Measurements from ENCODE around the gene ATRX.

- TF ChIP-seq, protein P1, sequence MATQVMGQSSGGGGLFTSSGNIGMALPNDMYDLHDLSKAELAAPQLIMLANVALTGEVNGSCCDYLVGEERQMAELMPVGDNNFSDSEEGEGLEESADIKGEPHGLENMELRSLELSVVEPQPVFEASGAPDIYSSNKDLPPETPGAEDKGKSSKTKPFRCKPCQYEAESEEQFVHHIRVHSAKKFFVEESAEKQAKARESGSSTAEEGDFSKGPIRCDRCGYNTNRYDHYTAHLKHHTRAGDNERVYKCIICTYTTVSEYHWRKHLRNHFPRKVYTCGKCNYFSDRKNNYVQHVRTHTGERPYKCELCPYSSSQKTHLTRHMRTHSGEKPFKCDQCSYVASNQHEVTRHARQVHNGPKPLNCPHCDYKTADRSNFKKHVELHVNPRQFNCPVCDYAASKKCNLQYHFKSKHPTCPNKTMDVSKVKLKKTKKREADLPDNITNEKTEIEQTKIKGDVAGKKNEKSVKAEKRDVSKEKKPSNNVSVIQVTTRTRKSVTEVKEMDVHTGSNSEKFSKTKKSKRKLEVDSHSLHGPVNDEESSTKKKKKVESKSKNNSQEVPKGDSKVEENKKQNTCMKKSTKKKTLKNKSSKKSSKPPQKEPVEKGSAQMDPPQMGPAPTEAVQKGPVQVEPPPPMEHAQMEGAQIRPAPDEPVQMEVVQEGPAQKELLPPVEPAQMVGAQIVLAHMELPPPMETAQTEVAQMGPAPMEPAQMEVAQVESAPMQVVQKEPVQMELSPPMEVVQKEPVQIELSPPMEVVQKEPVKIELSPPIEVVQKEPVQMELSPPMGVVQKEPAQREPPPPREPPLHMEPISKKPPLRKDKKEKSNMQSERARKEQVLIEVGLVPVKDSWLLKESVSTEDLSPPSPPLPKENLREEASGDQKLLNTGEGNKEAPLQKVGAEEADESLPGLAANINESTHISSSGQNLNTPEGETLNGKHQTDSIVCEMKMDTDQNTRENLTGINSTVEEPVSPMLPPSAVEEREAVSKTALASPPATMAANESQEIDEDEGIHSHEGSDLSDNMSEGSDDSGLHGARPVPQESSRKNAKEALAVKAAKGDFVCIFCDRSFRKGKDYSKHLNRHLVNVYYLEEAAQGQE (tag by site-specific recombination; IDR thresholded peaks at IDR 0.05) = no peak
- no peak for TF ChIP-seq HOXD13 (CRISPR knock-in tag; IDR thresholded peaks at IDR 0.05; ENCODE audit: borderline replicate concordance)
- TF ChIP-seq, protein P2, sequence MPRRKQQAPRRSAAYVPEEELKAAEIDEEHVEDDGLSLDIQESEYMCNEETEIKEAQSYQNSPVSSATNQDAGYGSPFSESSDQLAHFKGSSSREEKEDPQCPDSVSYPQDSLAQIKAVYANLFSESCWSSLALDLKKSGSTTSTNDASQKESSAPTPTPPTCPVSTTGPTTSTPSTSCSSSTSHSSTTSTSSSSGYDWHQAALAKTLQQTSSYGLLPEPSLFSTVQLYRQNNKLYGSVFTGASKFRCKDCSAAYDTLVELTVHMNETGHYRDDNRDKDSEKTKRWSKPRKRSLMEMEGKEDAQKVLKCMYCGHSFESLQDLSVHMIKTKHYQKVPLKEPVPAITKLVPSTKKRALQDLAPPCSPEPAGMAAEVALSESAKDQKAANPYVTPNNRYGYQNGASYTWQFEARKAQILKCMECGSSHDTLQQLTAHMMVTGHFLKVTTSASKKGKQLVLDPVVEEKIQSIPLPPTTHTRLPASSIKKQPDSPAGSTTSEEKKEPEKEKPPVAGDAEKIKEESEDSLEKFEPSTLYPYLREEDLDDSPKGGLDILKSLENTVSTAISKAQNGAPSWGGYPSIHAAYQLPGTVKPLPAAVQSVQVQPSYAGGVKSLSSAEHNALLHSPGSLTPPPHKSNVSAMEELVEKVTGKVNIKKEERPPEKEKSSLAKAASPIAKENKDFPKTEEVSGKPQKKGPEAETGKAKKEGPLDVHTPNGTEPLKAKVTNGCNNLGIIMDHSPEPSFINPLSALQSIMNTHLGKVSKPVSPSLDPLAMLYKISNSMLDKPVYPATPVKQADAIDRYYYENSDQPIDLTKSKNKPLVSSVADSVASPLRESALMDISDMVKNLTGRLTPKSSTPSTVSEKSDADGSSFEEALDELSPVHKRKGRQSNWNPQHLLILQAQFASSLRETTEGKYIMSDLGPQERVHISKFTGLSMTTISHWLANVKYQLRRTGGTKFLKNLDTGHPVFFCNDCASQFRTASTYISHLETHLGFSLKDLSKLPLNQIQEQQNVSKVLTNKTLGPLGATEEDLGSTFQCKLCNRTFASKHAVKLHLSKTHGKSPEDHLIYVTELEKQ (tag by site-specific recombination; IDR thresholded peaks at IDR 0.05; ENCODE audit: borderline replicate concordance) = no peak
- TF ChIP-seq, protein P3, sequence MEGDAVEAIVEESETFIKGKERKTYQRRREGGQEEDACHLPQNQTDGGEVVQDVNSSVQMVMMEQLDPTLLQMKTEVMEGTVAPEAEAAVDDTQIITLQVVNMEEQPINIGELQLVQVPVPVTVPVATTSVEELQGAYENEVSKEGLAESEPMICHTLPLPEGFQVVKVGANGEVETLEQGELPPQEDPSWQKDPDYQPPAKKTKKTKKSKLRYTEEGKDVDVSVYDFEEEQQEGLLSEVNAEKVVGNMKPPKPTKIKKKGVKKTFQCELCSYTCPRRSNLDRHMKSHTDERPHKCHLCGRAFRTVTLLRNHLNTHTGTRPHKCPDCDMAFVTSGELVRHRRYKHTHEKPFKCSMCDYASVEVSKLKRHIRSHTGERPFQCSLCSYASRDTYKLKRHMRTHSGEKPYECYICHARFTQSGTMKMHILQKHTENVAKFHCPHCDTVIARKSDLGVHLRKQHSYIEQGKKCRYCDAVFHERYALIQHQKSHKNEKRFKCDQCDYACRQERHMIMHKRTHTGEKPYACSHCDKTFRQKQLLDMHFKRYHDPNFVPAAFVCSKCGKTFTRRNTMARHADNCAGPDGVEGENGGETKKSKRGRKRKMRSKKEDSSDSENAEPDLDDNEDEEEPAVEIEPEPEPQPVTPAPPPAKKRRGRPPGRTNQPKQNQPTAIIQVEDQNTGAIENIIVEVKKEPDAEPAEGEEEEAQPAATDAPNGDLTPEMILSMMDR (tag by site-specific recombination; IDR thresholded peaks at IDR 0.05) = no peak
- TF ChIP-seq SP2 (tag by site-specific recombination; IDR thresholded peaks at IDR 0.05) = no peak
- no peak for TF ChIP-seq ZNF768 (tag by site-specific recombination; IDR thresholded peaks at IDR 0.05)
- TF ChIP-seq ZNF112 (tag by site-specific recombination; IDR thresholded peaks at IDR 0.05) = no peak
- no peak for TF ChIP-seq ZNF776 (tag by site-specific recombination; IDR thresholded peaks at IDR 0.05; ENCODE audit: borderline replicate concordance)
- TF ChIP-seq, protein P4, sequence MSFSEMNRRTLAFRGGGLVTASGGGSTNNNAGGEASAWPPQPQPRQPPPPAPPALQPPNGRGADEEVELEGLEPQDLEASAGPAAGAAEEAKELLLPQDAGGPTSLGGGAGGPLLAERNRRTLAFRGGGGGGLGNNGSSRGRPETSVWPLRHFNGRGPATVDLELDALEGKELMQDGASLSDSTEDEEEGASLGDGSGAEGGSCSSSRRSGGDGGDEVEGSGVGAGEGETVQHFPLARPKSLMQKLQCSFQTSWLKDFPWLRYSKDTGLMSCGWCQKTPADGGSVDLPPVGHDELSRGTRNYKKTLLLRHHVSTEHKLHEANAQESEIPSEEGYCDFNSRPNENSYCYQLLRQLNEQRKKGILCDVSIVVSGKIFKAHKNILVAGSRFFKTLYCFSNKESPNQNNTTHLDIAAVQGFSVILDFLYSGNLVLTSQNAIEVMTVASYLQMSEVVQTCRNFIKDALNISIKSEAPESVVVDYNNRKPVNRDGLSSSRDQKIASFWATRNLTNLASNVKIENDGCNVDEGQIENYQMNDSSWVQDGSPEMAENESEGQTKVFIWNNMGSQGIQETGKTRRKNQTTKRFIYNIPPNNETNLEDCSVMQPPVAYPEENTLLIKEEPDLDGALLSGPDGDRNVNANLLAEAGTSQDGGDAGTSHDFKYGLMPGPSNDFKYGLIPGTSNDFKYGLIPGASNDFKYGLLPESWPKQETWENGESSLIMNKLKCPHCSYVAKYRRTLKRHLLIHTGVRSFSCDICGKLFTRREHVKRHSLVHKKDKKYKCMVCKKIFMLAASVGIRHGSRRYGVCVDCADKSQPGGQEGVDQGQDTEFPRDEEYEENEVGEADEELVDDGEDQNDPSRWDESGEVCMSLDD (tag by site-specific recombination; IDR thresholded peaks at IDR 0.05) = no peak
- no peak for TF ChIP-seq ZNF785 (tag by site-specific recombination; IDR thresholded peaks at IDR 0.05)
Observed at GRCh38 chrX:77675986-77676385, 110.0 kb downstream of the ATRX start.
